Muscle of back (tissue), 11 donors: ENCODE data around the gene DNM2. TPM values are rescaled to one million over a fixed set of nuclear protein-coding genes. Genes with fewer than 3 reads are reported as not detected.
"Not testable (repeated sequence)": the region's sequence is repeated elsewhere in the genome, so short reads cannot be mapped to it uniquely, and the experiment has no call there.

Experiments
- DNase-seq, 3 donors: peaks; one replicate each; pipeline versions ENCODE4 v3.0.0 to v3.0.0-alpha.2; 2013
- polyA plus RNA-seq, 10 donors: library from polyadenylated mRNA; unstranded; fragments of 120-200 nt; gene quantifications; one replicate each; pipeline ENCODE4 v1.2.1, GENCODE V29; 2013; ENCODE audit not compliant: insufficient read length in 10 of 10

Gene DNM2
- polyA plus RNA-seq, 10 donors = 60.7 to 83.2 (median 72.5) TPM

- peak; percentile 98 to 99 (median 98) for DNase-seq
These were observed 118.0 kb downstream of the DNM2 start, which contains the start of gene TMED1 for GRCh38 chr19:10835754-10836478. TMED1 (minus strand) TSS chr19:10836212; CDS start chr19:10836191, 21 bp downstream.

- no peak for DNase-seq
These were observed 118.8 kb downstream of the DNM2 start for GRCh38 chr19:10836479-10837330.

GRCh38 chr19:10837649-10838048 lies 119.8 kb downstream of the DNM2 start:
- not testable (repeated sequence) for DNase-seq

- no peak for DNase-seq
These were observed 120.5 kb downstream of the DNM2 start for GRCh38 chr19:10838377-10838776.

- DNase-seq = no peak
These were observed 121.5 kb downstream of the DNM2 start for GRCh38 chr19:10839114-10840050.

GRCh38 chr19:10842788-10843187 lies 124.9 kb downstream of the DNM2 start:
- no peak for DNase-seq

- no peak for DNase-seq
These were observed 128.8 kb downstream of the DNM2 start for GRCh38 chr19:10846500-10847202.

- DNase-seq = peak in 2 of 3 donors; percentile 45 to 79
These were observed 130.5 kb downstream of the DNM2 start, which contains the start of gene C19orf38 for GRCh38 chr19:10848230-10848856. C19orf38 (plus strand) TSS chr19:10848415; CDS start chr19:10848509, 94 bp downstream.

- DNase-seq = no peak
These were observed 132.8 kb downstream of the DNM2 start for GRCh38 chr19:10850631-10851030.

GRCh38 chr19:10852098-10852800 lies 134.4 kb downstream of the DNM2 start:
- DNase-seq = no peak

- DNase-seq = no peak
These were observed 135.1 kb downstream of the DNM2 start for GRCh38 chr19:10852941-10853340.

GRCh38 chr19:10854350-10855089 lies 136.6 kb downstream of the DNM2 start:
- no peak for DNase-seq

- DNase-seq = no peak
These were observed 138.1 kb downstream of the DNM2 start for GRCh38 chr19:10855879-10856522.

GRCh38 chr19:10856899-10857298 lies 139.0 kb downstream of the DNM2 start:
- DNase-seq = not testable (repeated sequence)

- no peak for DNase-seq
These were observed 140.4 kb downstream of the DNM2 start for GRCh38 chr19:10858204-10858828.

GRCh38 chr19:10861103-10861651 lies 143.3 kb downstream of the DNM2 start:
- DNase-seq = no peak

GRCh38 chr19:10862561-10863106 lies 144.8 kb downstream of the DNM2 start:
- no peak for DNase-seq
